Measurements from ENCODE around the gene AGFG1.

DNA sequence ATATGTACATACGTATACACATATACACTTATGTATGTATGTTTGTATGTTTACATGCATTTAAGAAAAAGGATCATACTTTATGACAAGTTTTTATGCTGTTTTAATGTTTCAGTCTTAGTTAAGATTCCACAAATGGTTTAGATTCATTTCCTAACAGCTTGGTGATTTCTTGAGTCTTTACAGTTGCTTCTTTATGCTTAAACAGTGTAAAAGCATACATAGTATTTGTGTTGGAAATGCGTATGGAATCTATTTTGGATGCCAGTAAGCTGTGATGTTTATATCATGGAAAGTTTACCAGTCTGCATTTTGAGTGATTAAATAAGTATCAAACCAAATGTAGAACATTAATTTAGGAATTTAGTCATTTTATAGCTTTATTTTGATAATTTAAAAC is 55.4 kb downstream of the AGFG1 start:
- no peak for TF ChIP-seq EZH2 (IDR thresholded peaks at IDR 0.05)
- no peak for TF ChIP-seq POLR2AphosphoS5 (IDR thresholded peaks at IDR 0.05; ENCODE audit: borderline replicate concordance, low read depth, low read length)
- TF ChIP-seq FOXP2 (optimal IDR thresholded peaks at IDR 0.05; ENCODE audit: control extremely low read depth, extremely low read length, insufficient read depth), result no peak
